Hypothalamus (tissue), 51 donors: ENCODE results near the gene CLCA2.
A peak's percentile ranks its signal among the peaks of the same experiment; 100 is the strongest.

Source experiments
- DNase-seq, 51 donors: peaks; one replicate each; lab custom pipeline; 2025; lab: John Stamatoyannopoulos, UW

Gene CLCA2

DNA sequence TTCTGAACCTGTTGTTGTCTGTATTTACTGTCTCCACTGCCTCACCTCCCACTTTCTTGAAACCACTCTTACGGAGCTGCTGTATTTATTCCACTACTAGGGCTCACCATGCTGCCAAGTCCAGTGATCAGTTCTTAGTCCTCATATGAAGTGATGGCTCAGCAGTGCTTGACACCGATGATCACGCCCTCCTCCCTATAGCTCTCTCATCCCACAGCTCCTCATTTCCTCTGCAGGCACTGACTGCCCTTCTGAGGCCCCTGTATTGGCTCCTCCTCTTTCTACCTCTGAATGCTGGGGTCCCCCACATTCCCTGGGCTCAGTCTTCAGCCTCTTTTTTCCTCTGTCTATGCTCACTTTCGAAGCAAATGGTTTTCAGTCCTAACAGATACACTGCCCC lies 48.2 kb downstream of the CLCA2 start:
- no peak for DNase-seq

DNA sequence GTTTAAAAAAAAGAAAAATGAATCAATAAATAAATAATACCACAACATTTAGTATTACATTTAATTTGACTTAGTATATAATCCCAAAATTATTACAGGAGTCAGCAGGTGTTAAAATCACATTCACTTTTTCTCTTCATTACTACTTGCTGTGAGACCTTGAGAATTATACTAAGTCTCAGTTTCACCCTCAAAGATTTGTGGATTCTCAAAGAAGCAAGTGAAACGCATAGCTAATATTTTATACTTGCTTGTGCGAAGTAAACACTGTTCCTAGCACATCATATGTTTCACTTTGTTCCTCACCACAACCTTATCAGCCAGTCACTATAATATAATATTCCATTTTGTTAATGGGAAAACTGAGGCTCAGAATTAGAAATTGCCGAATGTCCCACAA lies 48.8 kb downstream of the CLCA2 start:
- DNase-seq: no peak

DNA sequence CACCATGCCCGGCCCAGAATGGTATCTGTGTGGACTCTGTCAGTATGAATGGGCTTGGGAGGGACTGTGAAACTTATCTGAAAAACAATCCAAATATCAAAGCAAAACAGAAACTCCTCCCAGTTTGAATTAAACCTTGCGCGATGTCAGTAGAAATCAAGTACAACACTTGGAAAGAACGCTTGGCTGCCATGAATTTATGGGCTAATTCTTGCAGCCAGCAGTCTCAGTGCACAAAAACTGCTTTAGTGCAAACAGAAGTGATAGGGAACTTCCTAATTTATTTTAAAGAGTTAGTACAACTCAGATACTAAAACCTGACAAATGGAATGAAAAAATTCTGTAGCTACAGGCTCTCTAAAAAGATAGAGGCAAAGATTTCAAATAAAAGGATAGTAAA lies 53.3 kb downstream of the CLCA2 start:
- no peak for DNase-seq

DNA sequence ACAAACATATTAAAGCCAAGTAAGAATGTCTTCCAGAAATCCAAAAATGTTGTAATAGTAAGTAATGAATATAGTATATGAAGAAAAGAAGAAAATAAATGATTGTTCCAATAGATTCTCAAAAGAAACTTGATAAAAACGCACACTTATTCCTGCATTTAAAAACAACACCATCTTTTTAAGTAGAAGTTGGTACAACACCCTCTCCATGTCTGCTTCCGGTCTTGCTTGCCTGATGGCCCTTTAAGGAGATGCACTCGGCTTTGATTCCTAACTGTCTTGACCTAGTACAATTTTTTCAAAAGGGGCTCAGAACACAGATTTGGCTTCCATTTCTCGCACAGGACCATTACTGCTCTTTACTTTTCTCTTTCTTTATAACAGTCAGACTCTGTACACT lies 53.7 kb downstream of the CLCA2 start:
- no peak for DNase-seq

DNA sequence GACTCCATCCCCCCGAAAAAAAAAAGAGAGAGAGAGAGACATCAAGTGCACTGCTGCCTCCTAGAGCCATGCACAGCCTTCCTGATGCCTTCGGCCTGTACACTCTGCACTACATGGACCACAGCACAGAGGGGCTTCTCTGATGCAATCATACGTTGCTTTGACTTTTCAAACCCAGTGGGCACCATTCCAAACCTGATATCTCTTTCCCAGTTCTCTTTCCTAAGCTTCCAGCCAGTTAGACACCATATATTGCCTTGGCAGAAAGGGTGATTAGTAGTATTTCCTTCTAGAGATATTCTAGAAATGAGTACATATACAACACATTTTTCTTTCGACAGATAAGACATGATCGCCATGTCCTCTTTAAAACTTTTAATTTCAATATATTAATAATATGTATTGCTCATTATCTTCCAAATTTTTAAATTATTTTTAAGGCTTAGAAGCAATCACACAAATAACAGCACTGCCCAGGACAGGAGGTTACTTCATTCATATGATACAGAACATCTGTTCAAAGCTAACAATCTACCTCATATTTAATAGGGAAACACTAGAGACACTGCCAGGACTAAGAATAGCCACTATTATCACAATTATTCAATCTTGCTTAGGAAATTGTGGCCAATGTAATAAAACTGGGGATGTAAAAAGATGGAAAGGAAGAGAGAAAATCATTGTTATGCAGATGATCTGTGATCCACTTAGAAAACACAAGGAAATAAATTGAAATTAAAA lies 54.6 kb downstream of the CLCA2 start:
- DNase-seq: no peak

DNA sequence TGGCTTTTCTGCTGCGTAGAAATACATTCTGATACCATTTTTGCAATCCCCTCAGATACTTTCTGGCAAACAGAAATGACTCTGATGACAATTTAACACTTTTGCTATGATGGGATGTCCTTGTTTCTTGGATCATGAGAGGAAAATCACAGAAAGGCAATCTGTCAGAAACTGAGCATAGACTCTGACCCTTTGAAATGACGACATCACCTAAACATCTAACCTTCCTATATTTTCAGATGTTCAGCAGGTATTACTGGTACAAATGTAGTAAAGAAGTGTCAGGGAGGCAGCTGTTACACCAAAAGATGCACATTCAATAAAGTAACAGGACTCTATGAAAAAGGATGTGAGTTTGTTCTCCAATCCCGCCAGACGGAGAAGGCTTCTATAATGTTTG lies 58.0 kb downstream of the CLCA2 start:
- no peak for DNase-seq

DNA sequence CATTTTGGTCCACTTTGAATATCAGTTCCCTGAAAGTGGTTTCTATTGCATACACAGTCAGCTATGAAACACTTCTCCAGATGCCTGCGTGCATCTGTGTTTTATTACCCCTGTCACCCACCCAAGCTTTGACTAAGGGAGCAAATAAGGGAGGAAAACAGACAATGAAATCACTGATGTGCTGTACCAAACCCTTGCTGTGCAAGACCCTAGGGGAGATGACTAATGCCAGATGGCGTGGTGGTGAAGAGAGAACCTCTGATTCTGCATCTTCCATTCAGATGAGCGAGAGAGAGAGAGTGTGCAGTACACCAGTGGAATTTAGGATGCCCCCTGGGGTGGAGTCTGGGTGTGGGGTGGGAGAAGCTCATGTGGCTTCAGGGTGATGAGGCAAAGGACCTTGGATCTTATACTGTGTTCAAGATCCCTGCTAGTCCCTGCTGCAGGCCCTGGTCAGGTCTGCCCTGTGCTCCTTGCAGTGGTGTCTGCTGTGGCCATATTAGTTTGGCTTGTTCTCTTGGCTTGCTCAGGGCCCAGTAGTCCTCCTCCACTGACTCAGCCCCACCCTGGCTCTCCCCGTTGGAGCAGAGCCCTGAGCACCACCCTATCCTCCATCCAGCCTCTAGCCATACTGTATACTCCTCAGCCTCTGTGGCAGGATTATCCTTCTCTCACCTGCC lies 63.3 kb downstream of the CLCA2 start:
- DNase-seq: no peak

DNA sequence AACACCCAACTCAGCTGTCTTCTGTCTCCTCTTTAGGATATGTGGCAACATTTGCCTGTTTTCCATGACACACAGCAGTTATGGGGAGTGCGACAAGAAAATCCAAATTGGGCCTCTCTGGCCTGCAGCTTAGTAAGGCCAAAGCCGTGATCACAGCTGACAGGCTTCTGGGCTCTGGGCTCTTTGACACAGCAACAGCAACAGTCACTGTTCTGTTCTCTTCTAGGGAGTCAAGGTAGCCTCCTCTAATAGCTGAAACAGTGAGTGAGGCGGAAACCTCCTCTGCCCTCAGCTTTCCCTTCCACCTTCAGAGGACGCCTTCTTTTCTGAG lies 63.8 kb downstream of the CLCA2 start:
- DNase-seq: no peak

DNA sequence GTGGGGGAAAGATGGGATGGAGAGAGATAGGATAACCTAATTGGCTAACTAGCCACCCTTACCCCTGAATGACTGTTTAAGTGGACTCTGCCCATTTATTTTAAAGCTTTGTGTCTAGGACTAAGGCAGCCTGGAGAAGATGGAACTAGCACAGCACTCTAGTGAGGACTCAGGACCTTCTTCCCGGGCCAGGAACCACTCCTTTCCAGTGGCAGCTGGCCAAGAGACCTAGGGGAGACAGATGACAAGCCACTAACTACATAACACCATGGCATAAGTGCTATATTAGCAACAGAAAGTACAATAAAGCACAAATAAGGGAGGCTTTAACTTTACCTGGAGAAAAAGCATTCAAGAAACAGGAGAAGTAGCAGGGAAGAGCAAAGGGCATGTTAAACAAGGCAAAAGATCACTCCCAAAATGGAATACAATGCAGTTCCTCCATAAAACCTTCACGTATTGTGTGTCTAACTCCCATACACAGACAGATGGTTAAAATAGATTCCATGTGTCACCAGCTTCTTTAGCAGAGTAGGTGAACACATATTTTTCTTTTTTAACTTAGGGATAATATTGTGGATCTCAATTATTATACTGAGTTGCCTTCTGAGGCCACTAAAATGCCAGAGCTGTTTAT lies 65.4 kb downstream of the CLCA2 start:
- no peak for DNase-seq

DNA sequence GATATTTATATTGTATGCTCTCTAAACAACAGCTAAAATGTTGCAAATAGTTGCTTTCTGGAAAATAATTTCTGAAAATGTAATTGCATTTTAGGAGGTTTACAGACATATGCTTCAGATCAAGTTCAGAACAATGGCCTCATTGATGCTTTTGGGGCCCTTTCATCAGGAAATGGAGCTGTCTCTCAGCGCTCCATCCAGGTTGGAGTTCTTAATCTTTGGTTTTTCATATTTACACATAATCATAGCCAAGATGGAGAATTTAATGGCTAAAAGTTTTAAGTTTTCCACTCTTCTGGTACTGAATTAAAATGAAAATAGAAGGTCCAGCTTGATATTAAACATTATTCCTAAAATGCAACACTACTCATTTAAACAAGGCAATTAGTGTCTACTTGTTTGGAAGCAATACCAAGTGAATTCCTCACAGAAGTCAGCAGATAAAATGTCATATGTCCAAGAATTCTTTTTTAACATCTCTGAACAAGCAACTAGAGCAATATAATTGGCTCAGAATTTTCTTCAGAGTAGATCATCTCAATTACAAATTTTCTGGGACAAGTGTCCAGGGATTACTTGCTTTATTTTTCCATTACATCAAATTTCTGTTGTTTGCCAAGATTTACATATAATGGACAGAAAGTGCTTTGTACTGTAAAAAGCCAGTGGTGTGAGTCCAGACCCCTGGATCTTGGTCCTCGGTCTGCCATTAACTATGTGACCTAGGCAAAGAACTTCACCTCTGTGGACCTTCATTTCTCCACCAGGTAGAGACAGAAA lies 67.4 kb downstream of the CLCA2 start:
- DNase-seq: no peak

DNA sequence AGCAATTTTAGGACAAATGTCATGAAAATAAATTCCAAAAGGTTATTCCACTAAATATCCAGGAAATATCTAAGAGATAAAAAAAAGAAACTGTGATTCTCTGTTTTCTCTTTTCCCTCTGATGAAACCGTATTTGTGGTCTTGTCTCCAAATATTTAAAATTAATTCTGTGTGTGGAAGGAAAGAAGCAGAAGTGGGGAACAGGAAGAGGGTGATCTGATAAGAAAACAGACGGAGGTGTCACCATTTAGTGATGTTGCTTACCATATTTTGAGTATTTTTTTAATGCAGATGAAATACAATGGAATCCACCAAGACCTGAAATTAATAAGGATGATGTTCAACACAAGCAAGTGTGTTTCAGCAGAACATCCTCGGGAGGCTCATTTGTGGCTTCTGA lies 74.3 kb downstream of the CLCA2 start:
- no peak for DNase-seq

DNA sequence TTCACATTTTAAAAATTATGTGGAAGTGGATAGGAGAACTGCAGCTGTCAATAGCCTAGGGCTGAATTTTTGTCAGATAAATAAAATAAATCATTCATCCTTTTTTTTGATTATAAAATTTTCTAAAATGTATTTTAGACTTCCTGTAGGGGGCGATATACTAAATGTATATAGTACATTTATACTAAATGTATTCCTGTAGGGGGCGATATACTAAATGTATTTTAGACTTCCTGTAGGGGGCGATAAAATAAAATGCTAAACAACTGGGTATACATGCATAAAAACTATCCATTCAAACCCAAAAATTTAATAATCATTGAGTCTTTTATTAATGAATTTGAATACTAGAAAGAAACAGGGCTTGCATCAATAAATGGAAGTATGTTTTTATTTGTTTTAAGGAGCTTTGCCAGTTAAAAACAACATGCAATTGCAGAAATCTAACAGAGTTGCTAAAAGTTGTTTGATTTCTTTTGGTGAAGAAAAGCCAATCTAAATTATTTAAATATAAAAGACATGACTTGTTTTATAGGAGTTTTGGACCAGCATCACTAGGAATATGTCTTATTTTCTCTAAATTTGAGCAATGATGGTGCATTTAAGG lies 76.1 kb downstream of the CLCA2 start:
- no peak for DNase-seq

DNA sequence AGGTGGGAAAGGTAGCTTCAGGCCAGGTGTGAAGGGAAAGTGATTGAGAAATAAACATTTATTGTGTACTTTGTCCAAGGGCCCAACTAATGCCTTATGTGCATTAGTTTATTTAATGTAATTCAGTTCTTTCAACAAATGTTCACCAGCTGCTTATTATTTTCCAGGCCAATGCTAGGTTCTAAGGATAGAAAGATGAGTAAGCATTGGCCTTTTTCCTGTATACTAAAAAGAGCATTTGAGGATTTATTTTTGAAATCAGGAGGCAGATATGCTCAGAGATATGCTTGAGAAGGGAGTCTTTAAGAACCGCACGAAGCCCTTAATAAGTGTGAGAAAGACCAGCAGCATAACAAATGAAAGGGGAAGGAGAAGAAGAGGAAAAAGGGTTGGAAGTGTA lies 76.7 kb downstream of the CLCA2 start:
- no peak for DNase-seq

DNA sequence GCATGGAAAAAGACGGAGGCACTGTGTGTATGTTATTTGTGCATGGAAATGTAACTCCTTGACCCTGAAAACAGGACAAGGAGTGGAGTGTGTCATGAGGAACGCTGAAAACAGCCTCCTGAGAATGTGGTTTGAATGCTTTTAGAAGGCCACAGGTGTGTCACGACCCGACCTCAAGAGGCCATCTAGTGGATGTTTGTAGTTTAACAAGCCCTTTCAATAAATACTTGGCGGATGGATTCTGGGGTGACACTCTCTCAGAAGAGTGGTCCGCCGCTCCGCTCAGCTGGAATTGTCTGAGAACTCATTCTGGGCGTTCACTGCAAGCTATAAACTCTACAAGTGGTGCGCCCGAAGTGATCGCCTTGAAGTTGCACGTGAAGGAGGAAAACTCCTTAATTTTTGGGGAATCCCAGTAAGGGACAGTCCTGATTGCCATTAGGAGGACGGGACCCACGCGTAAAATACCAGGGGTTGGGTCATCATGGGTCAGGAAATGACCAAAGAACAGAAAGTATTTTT lies 78.2 kb downstream of the CLCA2 start:
- peak in 4 of 51 donors; percentile 4 to 45 (median 9) for DNase-seq

DNA sequence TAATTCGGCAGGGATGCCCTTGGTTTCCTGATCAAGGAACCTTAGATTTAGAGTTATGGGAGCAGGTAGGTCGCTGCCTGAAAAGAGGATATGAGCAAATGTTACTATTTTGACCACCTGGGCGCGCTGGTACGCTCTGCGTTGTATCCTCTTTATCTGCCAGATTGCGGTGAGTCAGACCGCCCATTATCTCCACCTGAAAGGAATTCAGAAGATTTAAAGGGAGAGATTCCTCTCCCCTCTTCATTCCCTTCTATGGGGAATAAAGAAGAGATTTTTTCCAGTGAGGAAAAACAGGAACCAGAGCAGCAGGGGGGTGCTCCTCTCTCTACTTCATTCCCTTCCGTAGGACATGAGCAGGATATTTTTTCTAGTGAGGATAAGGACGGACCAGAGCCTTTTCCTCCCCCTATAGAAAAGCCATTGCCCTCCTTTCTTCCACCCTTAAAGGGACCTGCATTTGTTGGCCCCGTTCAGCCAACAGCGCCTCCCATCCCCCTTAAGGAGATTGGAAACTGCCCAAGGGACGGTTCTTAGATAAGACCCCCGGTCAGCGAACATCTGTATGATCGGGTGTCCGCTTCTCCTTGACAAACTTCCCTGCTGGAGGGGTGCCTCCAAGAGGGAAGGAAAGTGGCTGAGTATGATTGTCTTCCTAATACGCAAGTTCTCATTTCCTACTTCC lies 78.9 kb downstream of the CLCA2 start:
- peak in 1 of 51 donors; percentile 38 for DNase-seq

DNA sequence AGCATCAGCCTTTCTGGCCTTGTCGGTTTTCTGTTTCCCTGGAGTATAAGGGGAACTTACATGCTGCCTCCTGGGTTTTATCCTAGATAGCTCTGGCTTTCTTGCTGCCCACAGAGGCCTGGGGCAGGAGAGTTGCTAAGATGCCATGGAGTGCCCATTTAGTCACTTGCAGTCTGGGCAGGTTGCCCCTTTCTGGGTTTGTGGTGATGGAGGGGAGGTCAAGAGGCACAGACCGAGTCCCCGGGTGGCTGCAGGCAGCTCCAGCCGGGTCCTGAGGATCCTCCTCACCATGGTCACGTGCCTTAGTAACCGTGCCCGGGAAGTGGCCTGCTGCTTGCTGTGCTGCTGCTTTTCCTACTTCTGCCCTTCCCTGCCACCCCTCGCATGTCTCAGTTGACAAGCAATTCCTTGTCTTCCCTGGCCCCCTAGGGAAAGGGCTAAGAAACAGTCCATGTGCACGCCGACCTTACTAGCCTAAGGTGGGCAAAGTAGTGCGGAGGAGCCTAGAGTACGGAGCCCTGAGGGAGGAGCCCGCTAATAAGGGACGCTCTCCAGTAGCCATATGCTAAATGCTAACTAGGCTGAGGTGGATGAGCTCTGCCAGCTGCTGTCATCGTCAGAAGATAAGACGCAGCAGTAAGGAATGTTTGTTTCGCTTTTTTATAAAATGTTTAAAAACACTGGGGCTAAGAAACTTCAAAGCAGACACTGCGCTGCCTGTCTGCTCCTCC lies 79.6 kb downstream of the CLCA2 start:
- DNase-seq: peak in 30 of 51 donors; percentile 7 to 52 (median 24)

DNA sequence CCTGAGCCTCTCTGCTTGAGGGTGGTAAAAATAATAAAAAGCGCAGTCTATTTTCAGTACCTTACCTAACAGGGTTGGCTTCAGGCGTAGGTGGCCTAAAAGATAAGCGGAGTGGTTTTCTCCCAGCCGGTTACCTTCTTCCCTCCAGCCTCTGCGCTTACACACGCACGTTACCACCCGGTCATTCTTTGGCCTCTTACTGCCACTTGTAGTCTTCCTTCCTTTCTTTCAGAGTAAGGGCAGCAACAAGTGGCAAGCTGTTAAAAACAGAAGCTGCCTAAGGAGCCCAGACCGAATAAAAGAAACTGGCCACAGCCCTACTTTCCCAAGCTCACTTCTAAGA lies 80.1 kb downstream of the CLCA2 start:
- peak in 5 of 51 donors; percentile 1 to 21 (median 11) for DNase-seq

DNA sequence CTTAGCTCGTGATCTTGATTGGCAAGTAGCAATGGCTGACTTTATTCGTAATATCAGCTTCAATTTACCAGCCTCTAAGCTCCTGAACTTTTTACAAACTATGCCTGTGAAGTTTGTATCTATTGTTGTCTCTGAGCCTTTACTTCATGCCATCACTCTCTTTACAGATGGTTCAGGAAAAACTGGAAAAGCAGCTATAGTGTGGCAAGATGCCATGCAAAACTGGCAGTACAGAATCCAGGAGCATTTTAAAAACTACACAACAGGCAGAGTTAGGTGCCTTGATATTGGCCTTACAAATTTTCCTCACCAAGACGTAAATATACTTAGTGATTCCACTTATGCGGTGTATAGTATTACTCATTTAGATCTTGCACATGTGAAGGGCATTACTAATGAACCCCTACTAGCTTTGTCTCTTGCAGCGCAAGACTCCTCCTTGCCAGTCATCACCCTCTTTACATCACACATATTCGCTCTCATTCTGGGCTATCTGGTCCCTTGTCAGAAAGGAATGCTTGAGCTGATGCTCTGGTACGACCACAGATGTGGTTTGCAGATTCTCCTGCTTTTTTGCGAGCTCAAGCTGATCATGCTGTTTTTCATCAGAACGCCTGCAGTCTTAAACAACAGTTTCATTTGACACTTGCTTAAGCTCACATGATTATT lies 81.1 kb downstream of the CLCA2 start:
- DNase-seq: no peak

DNA sequence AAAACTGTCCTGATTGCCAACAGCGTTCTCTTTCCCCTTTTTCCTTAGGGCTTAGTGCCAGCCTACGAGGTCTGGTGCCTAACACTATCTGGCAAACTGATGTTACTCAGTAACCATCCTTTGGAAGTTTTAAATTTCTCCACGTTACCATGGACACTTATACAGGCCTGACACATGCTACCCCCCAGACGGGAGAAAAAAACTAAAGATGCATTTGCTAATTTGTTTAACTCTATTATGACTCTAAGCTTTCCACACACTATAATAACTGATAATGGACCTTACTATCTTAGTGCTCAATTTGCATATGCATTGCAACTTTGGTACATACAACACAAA lies 81.6 kb downstream of the CLCA2 start:
- DNase-seq: no peak
